H1 (cell line): ENCODE results near the gene SH2B3. TPM values are rescaled to one million over a fixed set of nuclear protein-coding genes. Genes with fewer than 3 reads are reported as not detected.
A peak's percentile ranks its signal among the peaks of the same experiment; 100 is the strongest.

Experiments used
- CTCF ChIA-PET: fragments of 300-600 bp; sonication (Branson Sonifier 250); formaldehyde crosslinking; loops from one replicate; lab custom pipeline; 2021; ENCODE audit not compliant: partially characterized antibody; lab: Charles Lee
- POLR2A ChIA-PET: fragments of 300-600 bp; sonication (Branson Sonifier 250); formaldehyde crosslinking; loops from one replicate; lab custom pipeline; 2021; ENCODE audit warnings: inconsistent platforms; ENCODE audit not compliant: partially characterized antibody; lab: Charles Lee
- DNase-seq, 2 experiments: peaks; one replicate each; pipeline versions ENCODE4 v3.0.0 to v3.0.0-alpha.2; 2010 to 2022; ENCODE audit warnings: low spot score in 2 of 2, low read depth in 1 of 2, mixed read lengths in 1 of 2
- FAIRE-seq: peaks from 2 replicates; lab custom pipeline; 2011; peaks lifted over from hg19 to GRCh38; lab: Jason Lieb, UNC
- H2AFZ ChIP-seq: 2 replicates; pipeline ENCODE4 v1.8.1; 2012; ENCODE audit warnings: low read length, inconsistent platforms
- H2AK5ac ChIP-seq: 2 replicates; pipeline ENCODE4 v1.6.1; 2013; ENCODE audit warnings: low read depth, low read length
- H2BK120ac ChIP-seq: replicated peaks from 2 replicates; pipeline ENCODE3; 2013; ENCODE audit warnings: low read depth, low read length, inconsistent platforms
- H2BK12ac ChIP-seq: 2 replicates; pipeline ENCODE4 v1.6.1; 2013; ENCODE audit warnings: low read depth, low read length
- H2BK15ac ChIP-seq: 2 replicates; pipeline ENCODE4 v1.6.1; 2013; ENCODE audit warnings: low read length
- H2BK20ac ChIP-seq: 2 replicates; pipeline ENCODE4 v1.6.1; 2013; ENCODE audit warnings: low read length
- H2BK5ac ChIP-seq: 2 replicates; pipeline ENCODE4 v1.6.1; 2013; ENCODE audit warnings: low read depth, low read length
- H3K14ac ChIP-seq: 2 replicates; pipeline ENCODE4 v1.6.1; 2013; ENCODE audit warnings: inconsistent platforms; ENCODE audit not compliant: insufficient read length
- H3K18ac ChIP-seq: 2 replicates; pipeline ENCODE4 v1.6.1; 2013; ENCODE audit warnings: low read length; ENCODE audit errors: extremely low read depth
- H3K23ac ChIP-seq: 2 replicates; pipeline ENCODE4 v1.6.1; 2013; ENCODE audit warnings: inconsistent platforms; ENCODE audit not compliant: insufficient read length
- H3K23me2 ChIP-seq: 2 replicates; pipeline ENCODE4 v1.6.1; 2013; ENCODE audit warnings: low read depth, low read length
- H3K27ac ChIP-seq: 2 replicates; pipeline ENCODE4 v1.6.1; 2011; ENCODE audit warnings: low read depth, low read length, inconsistent platforms
- H3K27me3 ChIP-seq, 4 experiments: replicated peaks in 1 of 4; 1 replicate in 1 of 4; 2 replicates in 3 of 4; pipeline versions ENCODE4 v1.6.1 to v1.8.1; 2011 to 2013; ENCODE audit warnings: low read length in 3 of 4, mild to moderate bottlenecking in 3 of 4, inconsistent platforms in 2 of 4, mixed read lengths in 2 of 4, moderate library complexity in 1 of 4; ENCODE audit not compliant: control insufficient read depth in 3 of 4, insufficient read depth in 3 of 4; ENCODE audit errors: extremely low read depth in 1 of 4
- H3K36me3 ChIP-seq, 4 experiments: 2 replicates each; pipeline versions ENCODE4 v1.6.1 to v1.8.1; 2011 to 2013; ENCODE audit warnings: mild to moderate bottlenecking in 4 of 4, low read length in 3 of 4, moderate library complexity in 2 of 4, control low read depth in 1 of 4, inconsistent platforms in 1 of 4; ENCODE audit not compliant: insufficient read depth in 4 of 4, control insufficient read depth in 2 of 4
- H3K4ac ChIP-seq: replicated peaks from 2 replicates; pipeline ENCODE3; 2013; ENCODE audit warnings: low read length, low read depth, mixed read lengths, inconsistent platforms; ENCODE audit not compliant: insufficient read length
- H3K4me1 ChIP-seq, 4 experiments: replicated peaks in 1 of 4; 1 replicate in 1 of 4; 2 replicates in 3 of 4; pipeline versions ENCODE4 v1.6.1 to v1.8.1; 2011 to 2013; ENCODE audit warnings: low read length in 3 of 4, inconsistent platforms in 2 of 4, mixed read lengths in 1 of 4; ENCODE audit not compliant: insufficient read depth in 4 of 4, control insufficient read depth in 3 of 4
- H3K4me2 ChIP-seq, 2 experiments: 2 replicates each; pipeline versions ENCODE4 v1.6.1 to v1.8.1; 2011 to 2013; ENCODE audit warnings: low read depth in 2 of 2, low read length in 2 of 2, control low read depth in 1 of 2, inconsistent platforms in 1 of 2, mild to moderate bottlenecking in 1 of 2; ENCODE audit not compliant: insufficient read depth in 1 of 2
- H3K4me3 ChIP-seq, 4 experiments: fragments of 200-600, 300-600 bp in 1 of 4; sonication (generic), shearing (Covaris generic), sonication (Bioruptor Twin) in 1 of 4; 2 replicates each; pipeline versions ENCODE4 v1.5.1 to v1.8.1; 2011 to 2016; ENCODE audit warnings: low read length in 4 of 4, low read depth in 3 of 4, control low read depth in 2 of 4, inconsistent platforms in 2 of 4, mild to moderate bottlenecking in 2 of 4, mixed read lengths in 1 of 4, moderate library complexity in 1 of 4; ENCODE audit not compliant: insufficient read depth in 2 of 4; ENCODE audit errors: extremely low read depth in 1 of 4
- H3K56ac ChIP-seq: replicated peaks from 2 replicates; pipeline ENCODE3; 2013; ENCODE audit warnings: low read depth, mild to moderate bottlenecking, mixed read lengths, low read length, inconsistent platforms; ENCODE audit not compliant: insufficient read length
- H3K79me1 ChIP-seq: 2 replicates; pipeline ENCODE4 v1.6.1; 2013; ENCODE audit warnings: low read depth, low read length, control low read depth
- H3K79me2 ChIP-seq, 2 experiments: 2 replicates each; pipeline versions ENCODE4 v1.6.1 to v1.8.1; 2012 to 2013; ENCODE audit warnings: low read length in 2 of 2, mild to moderate bottlenecking in 2 of 2, inconsistent platforms in 1 of 2; ENCODE audit not compliant: insufficient read depth in 2 of 2, control insufficient read depth in 1 of 2
- H3K9ac ChIP-seq, 4 experiments: replicated peaks in 1 of 4; 1 replicate in 1 of 4; 2 replicates in 3 of 4; pipeline versions ENCODE4 v1.6.1 to v1.8.1; 2011 to 2013; ENCODE audit warnings: low read depth in 3 of 4, low read length in 3 of 4, control low read depth in 2 of 4, mild to moderate bottlenecking in 2 of 4, moderate library complexity in 2 of 4, inconsistent platforms in 1 of 4; ENCODE audit errors: extremely low read depth in 1 of 4
- H3K9me3 ChIP-seq, 2 experiments: 2 replicates each; pipeline versions ENCODE4 v1.6.1 to v1.8.1; 2012 to 2013; ENCODE audit warnings: mild to moderate bottlenecking in 2 of 2, moderate library complexity in 2 of 2, control low read depth in 1 of 2, inconsistent platforms in 1 of 2, low read depth in 1 of 2, low read length in 1 of 2, mixed read lengths in 1 of 2; ENCODE audit not compliant: insufficient read depth in 2 of 2
- H4K20me1 ChIP-seq, 2 experiments: replicated peaks in 1 of 2; 2 replicates each; pipeline versions ENCODE3 to v1.8.1; 2011 to 2013; ENCODE audit warnings: inconsistent platforms in 2 of 2, low read length in 2 of 2, mild to moderate bottlenecking in 1 of 2; ENCODE audit not compliant: insufficient read depth in 2 of 2, control insufficient read depth in 1 of 2
- H4K5ac ChIP-seq: 2 replicates; pipeline ENCODE4 v1.6.1; 2013; ENCODE audit warnings: low read length, low read depth, mixed read lengths, inconsistent platforms; ENCODE audit not compliant: insufficient read length
- H4K8ac ChIP-seq: 2 replicates; pipeline ENCODE4 v1.8.0; 2013; ENCODE audit warnings: mild to moderate bottlenecking, moderate library complexity, low read length, inconsistent platforms; ENCODE audit not compliant: insufficient read depth; ENCODE audit errors: extremely low read depth
- H4K91ac ChIP-seq: replicated peaks from 2 replicates; pipeline ENCODE3; 2013; ENCODE audit warnings: low read length, mixed read lengths, inconsistent platforms; ENCODE audit not compliant: insufficient read length
- BRCA1 ChIP-seq: IDR thresholded peaks from 2 replicates; pipeline ENCODE4 v1.6.1; 2012; ENCODE audit warnings: low read depth, low read length, improper control_type of control experiment
- CTBP2 ChIP-seq: IDR thresholded peaks from 2 replicates; pipeline ENCODE4 v1.7.0; 2011; ENCODE audit warnings: borderline replicate concordance, mild to moderate bottlenecking, moderate library complexity, mixed read lengths, low read length; ENCODE audit not compliant: insufficient read depth, insufficient read length
- EGR1 ChIP-seq: IDR thresholded peaks from 2 replicates; pipeline ENCODE4 v1.6.1; 2011; ENCODE audit warnings: low read depth, low read length, borderline replicate concordance
- KDM4A ChIP-seq: IDR thresholded peaks from one replicate; pipeline ENCODE4 v1.7.1; 2012; ENCODE audit warnings: low read depth, mild to moderate bottlenecking, moderate library complexity, low read length, inconsistent platforms; ENCODE audit not compliant: severe bottlenecking
- TAF7 ChIP-seq: optimal IDR thresholded peaks from 2 replicates; pipeline ENCODE3; 2011; ENCODE audit warnings: low read depth, mild to moderate bottlenecking, inconsistent platforms, low read length, moderate library complexity, borderline replicate concordance
- TBP ChIP-seq: IDR thresholded peaks from 2 replicates; pipeline ENCODE4 v1.6.1; 2011; ENCODE audit warnings: low read depth, low read length, improper control_type of control experiment
- WGBS, 2 experiments: shearing (Covaris generic) in 1 of 2; methylation state at CpG; one replicate each; pipeline versions ENCODE4 v1.1.6 to v1.1.7; 2013 to 2015; ENCODE audit warnings: low lambda C conversion rate in 2 of 2, mixed read lengths in 2 of 2, inconsistent platforms in 1 of 2, low coverage in 1 of 2, missing lambda C conversion rate in 1 of 2; ENCODE audit not compliant: insufficient replicate concordance in 2 of 2, insufficient coverage in 1 of 2, insufficient read length in 1 of 2; ENCODE audit errors: extremely low coverage in 1 of 2, missing lambda C conversion rate in 1 of 2; 5-methylcytosine and 5-hydroxymethylcytosine counted together
- polyA plus RNA-seq, 7 experiments: library from polyadenylated mRNA; depleted of rRNA in 3 of 7; stranded (reverse) in 5 of 7; unstranded in 2 of 7; fragments of >200 nt in 5 of 7; fragments of 200-250 nt in 2 of 7; gene quantifications; 1 replicate in 5 of 7; 2 replicates in 1 of 7; 4 replicates in 1 of 7; pipeline versions ENCODE4 v1.2.1 to v1.2.3, GENCODE V29; 2011 to 2013; ENCODE audit warnings: missing spikeins in 2 of 7, mixed read lengths in 2 of 7
- total RNA-seq: library from RNA; stranded (reverse); fragmentation: NEBNext Ultra II Directional; extraction: Animal tissue kit (Norgen Biotek cat#: 25700); gene quantifications from 2 replicates; pipeline ENCODE4 v1.2.1, GENCODE V29; 2021

SH2B3 gene
- total and polyA plus RNA-seq, 2 of the 8 experiments (the other 6 are each of a cell fraction or from before 2014, with no cell fraction given), result 20.8 to 34.1 TPM

DNA sequence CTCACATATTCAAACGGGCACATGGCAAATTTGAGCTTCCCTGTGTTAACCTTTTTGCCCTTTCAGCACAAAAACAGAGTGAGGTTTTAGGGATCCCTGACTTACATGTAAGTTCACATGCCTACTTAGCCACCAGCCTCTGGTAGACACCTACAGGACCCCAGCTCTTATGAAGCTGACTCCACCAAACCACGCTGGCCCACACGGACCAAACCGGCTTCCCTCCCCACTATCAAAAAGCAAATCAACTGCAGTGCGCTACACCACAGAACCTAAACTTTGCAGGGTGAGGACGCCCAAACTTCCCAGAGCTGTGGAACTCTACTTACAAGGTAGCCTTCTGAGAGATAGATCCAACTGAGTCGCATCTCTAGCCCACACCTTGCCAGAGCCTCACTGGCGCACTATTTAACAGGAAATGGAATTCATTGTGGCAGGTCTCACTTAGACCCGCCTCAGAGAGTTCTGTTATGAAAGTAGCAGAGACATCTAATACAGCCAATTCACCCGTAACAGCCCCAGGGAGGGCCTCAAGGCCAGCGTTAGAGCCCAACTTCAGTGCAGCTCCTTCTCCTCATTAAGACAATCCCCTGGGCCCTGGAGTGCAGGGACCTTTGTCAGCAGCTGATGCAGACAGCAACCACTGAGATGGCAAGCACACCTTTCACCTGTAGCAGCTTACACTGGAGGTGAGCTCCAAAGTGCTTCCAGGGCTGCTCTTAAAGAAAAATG is 49.2 kb downstream of the SH2B3 start:
- no peak overlapping the region for H3K9ac ChIP-seq
- H4K20me1 ChIP-seq, result peaks cover 0 to 9% of the 10 kb centered on the region in 2 experiments
- H4K5ac ChIP-seq, result no peak overlapping the region
- DNase-seq (peak in 1 of 2 experiments; percentile 38), FAIRE-seq (no peak)
- CTCF ChIA-PET, result interaction anchor here (1.1 to 31.7 kb wide), 4 partner anchors 8 to 239 kb away, joined by 3 to 838 read pairs (median 6); partner anchors contain the start of gene SH2B3
- POLR2A ChIA-PET, result interaction anchor here (1.0 to 3.3 kb wide), 3 partner anchors 37 to 50 kb away, joined by 3 to 10 read pairs (median 4); no protein-coding TSS in a partner anchor
- H3K56ac ChIP-seq, result no peak overlapping the region
- no peak overlapping the region for H2AK5ac ChIP-seq
- no peaks in the 10 kb centered on the region for H3K4me1 ChIP-seq
- 96% methylated on average over 11 of the region's 11 CpGs; no CpG with 5 or more reads in 1 of the 2 experiments for WGBS, 2 experiments
- no peak overlapping the region for H3K4me2 ChIP-seq
- no peak overlapping the region for H3K4me3 ChIP-seq
- H2BK120ac ChIP-seq, result no peak overlapping the region
- H3K79me2 ChIP-seq, result no peaks in the 10 kb centered on the region
- H3K36me3 ChIP-seq, result peaks cover 16 to 50% (median 46%) of the 10 kb centered on the region in 4 experiments
- H3K27me3 ChIP-seq, result no peaks in the 10 kb centered on the region
- no peak overlapping the region for H2AFZ ChIP-seq
- no peak overlapping the region for H2BK12ac ChIP-seq
- H2BK5ac ChIP-seq, result no peak overlapping the region
- H3K23ac ChIP-seq, result no peak overlapping the region
- H4K8ac ChIP-seq, result no peak overlapping the region
- no peak overlapping the region for H2BK20ac ChIP-seq
- H3K23me2 ChIP-seq, result no peaks in the 10 kb centered on the region
- H3K27ac ChIP-seq, result no peak overlapping the region
- H3K9me3 ChIP-seq, result no peaks in the 10 kb centered on the region
- no peak overlapping the region for H4K91ac ChIP-seq
- H3K18ac ChIP-seq, result no peak overlapping the region
- no peaks in the 10 kb centered on the region; the same call in 1 of the 2 replicates for H3K79me1 ChIP-seq
- H3K4ac ChIP-seq, result no peak overlapping the region
- TF ChIP-seq KDM4A, result no peak
- no peak for TF ChIP-seq EGR1
- TF ChIP-seq BRCA1, result no peak
- TF ChIP-seq CTBP2, result no peak
- no peak for TF ChIP-seq TBP
- no peak for TF ChIP-seq TAF7
- H2BK15ac ChIP-seq, result no peak overlapping the region
- no peak overlapping the region for H3K14ac ChIP-seq
